HCT116 (cell line): ENCODE measurements around the gene SDK1. TPM values are rescaled to one million over a fixed set of nuclear protein-coding genes. Genes with fewer than 3 reads are reported as not detected.

Source experiments
- ATAC-seq: fragments of 200-7000 bp; cut with Tn5 transposase; 2 replicates; pipeline ENCODE4 v1.9.1; 2020; ENCODE audit warnings: mild to moderate bottlenecking, moderate library complexity
- BruUV-seq: library from RNA; stranded (reverse); fragments of 400-500 nt; replicated peaks from 2 replicates; lab custom pipeline; 2021; lab: Mats Ljungman, UMichigan
- CTCF ChIA-PET: fragments of 300-600 bp; sonication (Branson Sonifier 250); formaldehyde crosslinking; loops from one replicate; lab custom pipeline; 2021; ENCODE audit warnings: antibody characterized with exemption; lab: Charles Lee
- POLR2A ChIA-PET: fragments of 300-600, 350-600 bp; sonication (Branson Sonifier 250); formaldehyde crosslinking; loops from one replicate; lab custom pipeline; 2021; ENCODE audit warnings: antibody characterized with exemption; lab: Charles Lee
- RAD21 ChIA-PET, 2 experiments: fragments of 300-600 bp; sonication (Branson Sonifier 250); formaldehyde crosslinking; loops; one replicate each; lab custom pipeline; 2023; ENCODE audit warnings: low total read pairs in 2 of 2; ENCODE audit not compliant: uncharacterized antibody in 2 of 2, unreplicated experiment in 2 of 2, low non-redundant PET in 1 of 2; lab: Charles Lee
- DNase-seq: peaks from one replicate; pipeline ENCODE4 v3.0.0-alpha.2; 2010; ENCODE audit warnings: low read depth, low spot score
- H2AFZ ChIP-seq: fragments of 200-600 bp; shearing (Covaris generic), sonication (generic); 2 replicates; pipeline ENCODE4 v1.6.1; 2017; ENCODE audit warnings: low read depth, mixed run types, mixed read lengths, antibody characterized with exemption, low read length; ENCODE audit not compliant: poor library complexity, severe bottlenecking
- H3K27ac ChIP-seq: 2 replicates; pipeline ENCODE4 v1.5.1; 2012; ENCODE audit warnings: low read depth, low read length
- H3K27me3 ChIP-seq: fragments of 200-600 bp; sonication (generic); 2 replicates; pipeline ENCODE4 v1.6.1; 2016; ENCODE audit warnings: mixed run types, low read length, mixed read lengths; ENCODE audit not compliant: insufficient read depth
- H3K36me3 ChIP-seq, 2 experiments: fragments of 200-500 bp in 1 of 2; fragments of 200-600 bp in 1 of 2; sonication (Bioruptor generic) in 1 of 2; sonication (generic) in 1 of 2; 2 replicates each; pipeline versions ENCODE4 v1.5.1 to v1.6.1; 2014 to 2016; ENCODE audit warnings: low read length in 2 of 2, inconsistent platforms in 1 of 2, mixed read lengths in 1 of 2, mixed run types in 1 of 2; ENCODE audit not compliant: insufficient read depth in 2 of 2, control insufficient read depth in 1 of 2
- H3K4me1 ChIP-seq, 2 experiments: fragments of 200-600 bp in 1 of 2; sonication (generic) in 1 of 2; 2 replicates each; pipeline versions ENCODE4 v1.5.1 to v1.6.1; 2012 to 2017; ENCODE audit warnings: low read length in 2 of 2, inconsistent platforms in 1 of 2, mild to moderate bottlenecking in 1 of 2, mixed read lengths in 1 of 2, mixed run types in 1 of 2, moderate library complexity in 1 of 2; ENCODE audit not compliant: insufficient read depth in 2 of 2, control insufficient read depth in 1 of 2
- H3K4me2 ChIP-seq: fragments of 200-600 bp; sonication (generic); 2 replicates; pipeline ENCODE4 v1.6.1; 2017; ENCODE audit warnings: mixed run types, low read length, mixed read lengths
- H3K4me3 ChIP-seq, 2 experiments: fragments of 200-600 bp in 1 of 2; sonication (generic) in 1 of 2; replicated peaks in 1 of 2; 2 replicates each; pipeline ENCODE4 v1.5.1; 2011 to 2016; ENCODE audit warnings: low read length in 2 of 2, control low read depth in 1 of 2, low read depth in 1 of 2, mild to moderate bottlenecking in 1 of 2, mixed read lengths in 1 of 2, mixed run types in 1 of 2
- H3K79me2 ChIP-seq: fragments of 200-600 bp; sonication (generic); 2 replicates; pipeline ENCODE4 v1.6.1; 2017; ENCODE audit warnings: mild to moderate bottlenecking, mixed run types, low read length, moderate library complexity, mixed read lengths; ENCODE audit not compliant: insufficient read depth
- H3K9ac ChIP-seq: fragments of 200-600 bp; sonication (generic); 2 replicates; pipeline ENCODE4 v1.6.1; 2016; ENCODE audit warnings: low read length, mixed read lengths
- H3K9me2 ChIP-seq: fragments of 200-600 bp; sonication (generic), shearing (Covaris generic); 2 replicates; pipeline ENCODE4 v1.6.1; 2017; ENCODE audit warnings: mixed run types, mild to moderate bottlenecking, moderate library complexity; ENCODE audit not compliant: insufficient read depth
- H3K9me3 ChIP-seq, 2 experiments: fragments of 200-500 bp in 1 of 2; fragments of 200-600 bp in 1 of 2; sonication (Bioruptor generic) in 1 of 2; sonication (generic) in 1 of 2; 2 replicates each; pipeline ENCODE4 v1.6.1; 2014 to 2017; ENCODE audit warnings: low read length in 2 of 2, mixed read lengths in 2 of 2, inconsistent platforms in 1 of 2, low read depth in 1 of 2, mild to moderate bottlenecking in 1 of 2, mixed run types in 1 of 2, moderate library complexity in 1 of 2; ENCODE audit not compliant: control insufficient read depth in 1 of 2, insufficient read depth in 1 of 2
- H4K20me1 ChIP-seq: fragments of 200-600 bp; sonication (generic), shearing (Covaris generic); 2 replicates; pipeline ENCODE4 v1.6.1; 2017; ENCODE audit warnings: mixed run types, mild to moderate bottlenecking, moderate library complexity; ENCODE audit not compliant: insufficient read depth
- CTCF ChIP-seq, 3 experiments: fragments of 200-600 bp in 1 of 3; sonication (generic) in 1 of 3; IDR thresholded peaks in 2 of 3; conservative IDR thresholded peaks in 1 of 3; 2 replicates each; pipeline ENCODE4 v1.5.1; 2012 to 2017; ENCODE audit warnings: low read depth in 2 of 3, low read length in 2 of 3, antibody characterized with exemption in 1 of 3, borderline replicate concordance in 1 of 3, control low read depth in 1 of 3, mild to moderate bottlenecking in 1 of 3, mixed read lengths in 1 of 3, mixed run types in 1 of 3, moderate library complexity in 1 of 3; ENCODE audit not compliant: insufficient read depth in 1 of 3
- JUND ChIP-seq: IDR thresholded peaks from 2 replicates; pipeline ENCODE4 v1.6.1; 2012
- POLR2A ChIP-seq: IDR thresholded peaks from 2 replicates; pipeline ENCODE4 v1.7.0; 2011; ENCODE audit warnings: borderline replicate concordance; ENCODE audit not compliant: insufficient read depth, insufficient read length; ENCODE audit errors: extremely low read depth
- POLR2AphosphoS5 ChIP-seq: IDR thresholded peaks from 2 replicates; pipeline ENCODE4 v1.6.1; 2011; ENCODE audit warnings: mild to moderate bottlenecking, low read depth, low read length, moderate library complexity
- REST ChIP-seq: IDR thresholded peaks from 2 replicates; pipeline ENCODE4 v1.6.1; 2012; ENCODE audit warnings: low read depth
- SRF ChIP-seq: IDR thresholded peaks from 2 replicates; pipeline ENCODE4 v1.6.1; 2012; ENCODE audit warnings: low read depth
- TCF7L2 ChIP-seq: IDR thresholded peaks from 2 replicates; pipeline ENCODE4 v1.7.0; 2011; ENCODE audit warnings: borderline replicate concordance, inconsistent platforms; ENCODE audit not compliant: insufficient read depth, insufficient read length; ENCODE audit errors: extremely low read depth
- ZFX ChIP-seq: fragments of 450-650 bp; IDR thresholded peaks from 2 replicates; pipeline ENCODE4 v1.6.1; 2017
- intact Hi-C: fragments of 100-400 bp; cut with micrococcal nuclease; formaldehyde crosslinking; loops from 2 replicates; pipeline ENCODE4 v1.10.0; 2022
- total RNA-seq: library from RNA; stranded (reverse); gene quantifications from one replicate; pipeline ENCODE4 v1.2.1, GENCODE V29; 2021; ENCODE audit not compliant: unreplicated experiment
- TF ChIP-seq, protein P1 (sequence below): IDR thresholded peaks from 2 replicates; pipeline ENCODE4 v1.6.1; 2011; ENCODE audit warnings: mild to moderate bottlenecking, low read length, moderate library complexity; ENCODE audit not compliant: insufficient replicate concordance; ENCODE audit errors: extremely low read depth
- TF ChIP-seq, protein P2 (sequence below): IDR thresholded peaks from 2 replicates; pipeline ENCODE4 v1.6.1; 2012
- TF ChIP-seq, protein P3 (sequence below): IDR thresholded peaks from 2 replicates; pipeline ENCODE4 v1.6.1; 2012

Gene SDK1
- total RNA-seq, 1 experiment from 2014 or later, result 0.05 TPM

- H3K27ac ChIP-seq, result no peak overlapping the region
- no peaks in the 10 kb centered on the region for H3K79me2 ChIP-seq
- no peak overlapping the region for H2AFZ ChIP-seq
- ChIA-PET CTCF (no interaction called here), RAD21 (interaction anchor here in 1 of 2 experiments (0.6 kb wide), 1 partner anchor 604 kb away, joined by 7 read pairs; no protein-coding TSS in a partner anchor), POLR2A (no interaction called here)
- BruUV-seq, result no TSS peak
- intact Hi-C loops, result no loop called here
- no peak overlapping the region for H3K4me3 ChIP-seq
- H3K36me3 ChIP-seq, result no peaks in the 10 kb centered on the region
- DNase-seq (no peak), ATAC-seq (no peak)
- no peak overlapping the region for H3K9ac ChIP-seq
- no peaks in the 10 kb centered on the region for H3K9me3 ChIP-seq
- peaks cover 8% of the 10 kb centered on the region; the same call in 1 of the 2 replicates for H3K27me3 ChIP-seq
- H3K4me1 ChIP-seq, result no peaks in the 10 kb centered on the region
- no peaks in the 10 kb centered on the region for H4K20me1 ChIP-seq
- H3K9me2 ChIP-seq, result no peaks in the 10 kb centered on the region
- no peak overlapping the region for H3K4me2 ChIP-seq
- TF ChIP-seq, protein P1, sequence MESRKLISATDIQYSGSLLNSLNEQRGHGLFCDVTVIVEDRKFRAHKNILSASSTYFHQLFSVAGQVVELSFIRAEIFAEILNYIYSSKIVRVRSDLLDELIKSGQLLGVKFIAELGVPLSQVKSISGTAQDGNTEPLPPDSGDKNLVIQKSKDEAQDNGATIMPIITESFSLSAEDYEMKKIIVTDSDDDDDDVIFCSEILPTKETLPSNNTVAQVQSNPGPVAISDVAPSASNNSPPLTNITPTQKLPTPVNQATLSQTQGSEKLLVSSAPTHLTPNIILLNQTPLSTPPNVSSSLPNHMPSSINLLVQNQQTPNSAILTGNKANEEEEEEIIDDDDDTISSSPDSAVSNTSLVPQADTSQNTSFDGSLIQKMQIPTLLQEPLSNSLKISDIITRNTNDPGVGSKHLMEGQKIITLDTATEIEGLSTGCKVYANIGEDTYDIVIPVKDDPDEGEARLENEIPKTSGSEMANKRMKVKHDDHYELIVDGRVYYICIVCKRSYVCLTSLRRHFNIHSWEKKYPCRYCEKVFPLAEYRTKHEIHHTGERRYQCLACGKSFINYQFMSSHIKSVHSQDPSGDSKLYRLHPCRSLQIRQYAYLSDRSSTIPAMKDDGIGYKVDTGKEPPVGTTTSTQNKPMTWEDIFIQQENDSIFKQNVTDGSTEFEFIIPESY, result no peak
- TF ChIP-seq POLR2A (no peak), CTCF (IDR thresholded peaks at IDR 0.05 in 2 of 3, conservative IDR thresholded peaks at IDR 0.05 in 1 of 3; ENCODE audit: borderline replicate concordance in 1 of 3, insufficient read depth in 1 of 3, low read depth in 2 of 3, low read length in 2 of 3) (no peak), REST (no peak), JUND (no peak), TCF7L2 (no peak), SRF (no peak), ZFX (no peak), POLR2AphosphoS5 (no peak)
- TF ChIP-seq, protein P2, sequence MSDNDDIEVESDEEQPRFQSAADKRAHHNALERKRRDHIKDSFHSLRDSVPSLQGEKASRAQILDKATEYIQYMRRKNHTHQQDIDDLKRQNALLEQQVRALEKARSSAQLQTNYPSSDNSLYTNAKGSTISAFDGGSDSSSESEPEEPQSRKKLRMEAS, result no peak
- TF ChIP-seq, protein P3, sequence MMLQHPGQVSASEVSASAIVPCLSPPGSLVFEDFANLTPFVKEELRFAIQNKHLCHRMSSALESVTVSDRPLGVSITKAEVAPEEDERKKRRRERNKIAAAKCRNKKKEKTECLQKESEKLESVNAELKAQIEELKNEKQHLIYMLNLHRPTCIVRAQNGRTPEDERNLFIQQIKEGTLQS, result no peak
These were observed 543.6 kb downstream of the SDK1 start for GRCh38 chr7:3844540-3845151.
